ENCODE measurements around the gene PHYHD1.

PHYHD1 gene

GRCh38 chr9:128920381-128921058 lies at the start of gene PHYHD1:
PHYHD1 (plus strand) TSS chr9:128920982; CDS start chr9:128922324, 1,342 bp downstream.
- no peak for DNase-seq

- DNase-seq, result no peak
These were observed 42.9 kb upstream of the PHYHD1 start for GRCh38 chr9:128877852-128878251.

GRCh38 chr9:128881884-128882676 lies 38.7 kb upstream of the PHYHD1 start, which contains the start of the genes KYAT1 and LRRC8A:
KYAT1 (minus strand) TSS chr9:128881950; CDS start chr9:128845405, 36,545 bp downstream.
LRRC8A (plus strand) TSS chr9:128882133; CDS start chr9:128907165, 25,032 bp downstream.
- peak; percentile 100 for DNase-seq

GRCh38 chr9:128882677-128883603 lies 37.8 kb upstream of the PHYHD1 start:
- no peak for DNase-seq

- DNase-seq, result no peak
These were observed 36.6 kb upstream of the PHYHD1 start for GRCh38 chr9:128884164-128884563.

- DNase-seq, result no peak
These were observed 35.4 kb upstream of the PHYHD1 start for GRCh38 chr9:128885376-128885775.

- no peak for DNase-seq
These were observed 35.0 kb upstream of the PHYHD1 start for GRCh38 chr9:128885798-128886197.

- no peak for DNase-seq
These were observed 34.4 kb upstream of the PHYHD1 start for GRCh38 chr9:128886211-128886891.

- DNase-seq, result no peak
These were observed 33.7 kb upstream of the PHYHD1 start for GRCh38 chr9:128887049-128887448.

- no peak for DNase-seq
These were observed 32.9 kb upstream of the PHYHD1 start for GRCh38 chr9:128887914-128888350.

GRCh38 chr9:128891321-128892220 lies 29.2 kb upstream of the PHYHD1 start:
- no peak for DNase-seq

GRCh38 chr9:128892221-128892921 lies 28.4 kb upstream of the PHYHD1 start:
- no peak for DNase-seq

- DNase-seq, result no peak
These were observed 27.4 kb upstream of the PHYHD1 start for GRCh38 chr9:128893354-128893753.

GRCh38 chr9:128894764-128895163 lies 26.0 kb upstream of the PHYHD1 start:
- DNase-seq, result no peak

- no peak for DNase-seq
These were observed 25.2 kb upstream of the PHYHD1 start for GRCh38 chr9:128895556-128895955.

- DNase-seq, result no peak
These were observed 22.4 kb upstream of the PHYHD1 start for GRCh38 chr9:128898382-128898781.

GRCh38 chr9:128898845-128899565 lies 21.8 kb upstream of the PHYHD1 start:
- no peak for DNase-seq

GRCh38 chr9:128899566-128900322 lies 21.0 kb upstream of the PHYHD1 start:
- DNase-seq, result peak; percentile 71

GRCh38 chr9:128901379-128901778 lies 19.4 kb upstream of the PHYHD1 start:
- no peak for DNase-seq

All from activated effector memory CD4-positive, alpha-beta T cell treated with anti-CD3 and anti-CD28 coated beads, Interleukin-2, amount 50 U/mL, for 16 hours (primary cell).